CD14-positive monocyte (primary cell): ENCODE data around the gene NTNG2. TPM values are rescaled to one million over a fixed set of nuclear protein-coding genes. Genes with fewer than 3 reads are reported as not detected.
"Not testable (repeated sequence)": the region's sequence is repeated elsewhere in the genome, so short reads cannot be mapped to it uniquely, and the experiment has no call there.

Experiments used
- DNase-seq, 3 donors: peaks; one replicate each; pipeline ENCODE4 v3.0.0-alpha.2; 2011 to 2022
- H2AFZ ChIP-seq: 2 replicates; pipeline ENCODE4 v1.6.0; 2012; ENCODE audit warnings: mild to moderate bottlenecking, low read depth, low read length, inconsistent platforms; ENCODE audit not compliant: insufficient read depth, poor library complexity, severe bottlenecking
- H3K27ac ChIP-seq, 2 donors: 1 replicate in 1 of 2; 2 replicates in 1 of 2; pipeline ENCODE4 v1.5.1; 2012 to 2013; ENCODE audit warnings: low read length in 2 of 2, control low read depth in 1 of 2, inconsistent platforms in 1 of 2, low read depth in 1 of 2, mild to moderate bottlenecking in 1 of 2
- H3K27me3 ChIP-seq, 2 donors: one replicate each; pipeline versions ENCODE4 v1.6.0 to v1.6.1; 2011 to 2013; ENCODE audit warnings: low read length in 2 of 2; ENCODE audit not compliant: control insufficient read depth in 2 of 2, insufficient read depth in 2 of 2
- H3K36me3 ChIP-seq, 2 donors: replicated peaks in 1 of 2; 1 replicate in 1 of 2; 2 replicates in 1 of 2; pipeline versions ENCODE4 v1.5.1 to v1.6.1; 2012 to 2013; ENCODE audit warnings: low read length in 2 of 2, control low read depth in 1 of 2, inconsistent platforms in 1 of 2, mild to moderate bottlenecking in 1 of 2; ENCODE audit not compliant: insufficient read depth in 2 of 2, control insufficient read depth in 1 of 2
- H3K4me1 ChIP-seq, 2 donors: 1 replicate in 1 of 2; 2 replicates in 1 of 2; pipeline versions ENCODE4 v1.5.1 to v1.6.1; 2012 to 2013; ENCODE audit warnings: low read length in 2 of 2, control low read depth in 1 of 2, inconsistent platforms in 1 of 2, mild to moderate bottlenecking in 1 of 2, moderate library complexity in 1 of 2; ENCODE audit not compliant: insufficient read depth in 2 of 2, control insufficient read depth in 1 of 2
- H3K4me2 ChIP-seq: replicated peaks from 2 replicates; pipeline ENCODE3; 2012; ENCODE audit warnings: low read length, moderate library complexity, mild to moderate bottlenecking; ENCODE audit not compliant: poor library complexity, severe bottlenecking; ENCODE audit errors: extremely low read depth
- H3K4me3 ChIP-seq, 3 experiments: fragments of 200-600 bp in 1 of 3; sonication (generic) in 1 of 3; replicated peaks in 1 of 3; 1 replicate in 2 of 3; 2 replicates in 1 of 3; pipeline ENCODE4 v1.5.1; 2011 to 2013; ENCODE audit warnings: low read length in 3 of 3, mild to moderate bottlenecking in 3 of 3, control low read depth in 2 of 3, low read depth in 2 of 3, inconsistent platforms in 1 of 3, moderate library complexity in 1 of 3
- H3K79me2 ChIP-seq: 2 replicates; pipeline ENCODE4 v1.6.0; 2012; ENCODE audit warnings: mild to moderate bottlenecking, control low read depth, inconsistent platforms, low read length, moderate library complexity; ENCODE audit not compliant: insufficient read depth
- H3K9ac ChIP-seq: 2 replicates; pipeline ENCODE4 v1.6.0; 2017; ENCODE audit warnings: low read length, mild to moderate bottlenecking; ENCODE audit not compliant: insufficient read depth, poor library complexity, severe bottlenecking
- H3K9me3 ChIP-seq, 2 donors: replicated peaks in 1 of 2; 1 replicate in 1 of 2; 2 replicates in 1 of 2; pipeline versions ENCODE4 v1.5.1 to v1.6.1; 2012 to 2013; ENCODE audit warnings: low read length in 2 of 2, control low read depth in 1 of 2; ENCODE audit not compliant: control insufficient read depth in 1 of 2, insufficient read depth in 1 of 2
- H4K20me1 ChIP-seq: 2 replicates; pipeline ENCODE4 v1.6.0; 2012; ENCODE audit warnings: mild to moderate bottlenecking, low read length, control low read depth, moderate library complexity; ENCODE audit not compliant: insufficient read depth
- H3K27ac Mint-ChIP-seq, 7 donors: one replicate each; pipeline ENCODE4 v1.8.0; 2020; ENCODE audit warnings: mild to moderate bottlenecking in 7 of 7, mixed read lengths in 7 of 7, moderate library complexity in 6 of 7, inconsistent platforms in 2 of 7
- H3K27me3 Mint-ChIP-seq, 3 donors: one replicate each; pipeline ENCODE4 v1.8.0; 2021 to 2022; ENCODE audit warnings: low read depth in 3 of 3, mild to moderate bottlenecking in 3 of 3, mixed read lengths in 3 of 3, moderate library complexity in 3 of 3, inconsistent platforms in 1 of 3
- H3K36me3 Mint-ChIP-seq, 2 donors: one replicate each; pipeline ENCODE4 v1.8.0; 2020; ENCODE audit warnings: mixed read lengths in 2 of 2, inconsistent platforms in 1 of 2, mild to moderate bottlenecking in 1 of 2
- H3K4me1 Mint-ChIP-seq: one replicate; pipeline ENCODE4 v1.8.0; 2020; ENCODE audit warnings: mild to moderate bottlenecking, mixed read lengths
- H3K4me3 Mint-ChIP-seq, 2 donors: one replicate each; pipeline ENCODE4 v1.8.0; 2020; ENCODE audit warnings: mild to moderate bottlenecking in 2 of 2, mixed read lengths in 2 of 2, moderate library complexity in 1 of 2
- H3K9me3 Mint-ChIP-seq, 7 donors: one replicate each; pipeline ENCODE4 v1.8.0; 2020 to 2022; ENCODE audit warnings: mixed read lengths in 7 of 7, mild to moderate bottlenecking in 6 of 7, moderate library complexity in 6 of 7, inconsistent platforms in 2 of 7
- CTCF ChIP-seq: fragments of 200-600 bp; IDR thresholded peaks from one replicate; pipeline ENCODE4 v1.8.0; 2022; ENCODE audit warnings: antibody characterized with exemption, mild to moderate bottlenecking
- WGBS: methylation state at CpG from one replicate; pipeline ENCODE4 v1.1.5; 2013; ENCODE audit warnings: missing lambda C conversion rate; ENCODE audit not compliant: insufficient coverage; 5-methylcytosine and 5-hydroxymethylcytosine counted together
- intact Hi-C, 2 donors: fragments of 100-400 bp; cut with micrococcal nuclease; formaldehyde crosslinking; loops; one replicate each; pipeline versions ENCODE4 v1.15.0 to v1.15.1; 2023
- polyA plus RNA-seq, 3 donors: library from polyadenylated mRNA; depleted of rRNA in 1 of 3; unstranded in 2 of 3; stranded (reverse) in 1 of 3; fragments of 300-500 nt in 2 of 3; fragments of >200 nt in 1 of 3; fragmentation: Illumina TruSeq in 2 of 3; gene quantifications; 1 replicate in 2 of 3; 2 replicates in 1 of 3; pipeline ENCODE4 v1.2.3, GENCODE V29; 2012 to 2021

NTNG2 gene
- polyA plus RNA-seq, 3 donors = 2.1 to 10.0 (median 5.0) TPM

GRCh38 chr9:132129535-132129934 lies 32.3 kb upstream of the NTNG2 start:
- no peak overlapping the region for H3K27ac Mint-ChIP-seq
- intact Hi-C loops = no loop called here
- Histone ChIP-seq H3K79me2 (no peaks in the 10 kb centered on the region), H3K4me3 (no peak overlapping the region), H4K20me1 (no peaks in the 10 kb centered on the region), H3K4me1 (no peaks in the 10 kb centered on the region), H3K27ac (no peak overlapping the region), H3K4me2 (no peak overlapping the region), H3K9me3 (no peaks in the 10 kb centered on the region), H3K27me3 (peaks cover 19 to 27% of the 10 kb centered on the region in 2 donors), H3K9ac (no peak overlapping the region), H2AFZ (no peak overlapping the region), H3K36me3 (no peaks in the 10 kb centered on the region)
- no peaks in the 10 kb centered on the region for H3K36me3 Mint-ChIP-seq
- no peak overlapping the region for H3K4me3 Mint-ChIP-seq
- DNase-seq = no peak
- peaks cover 2% of the 10 kb centered on the region for H3K4me1 Mint-ChIP-seq
- H3K27me3 Mint-ChIP-seq = peaks cover 39 to 48% (median 39%) of the 10 kb centered on the region in 3 donors
- H3K9me3 Mint-ChIP-seq = peaks cover 0 to 2% (median 0%) of the 10 kb centered on the region in 7 donors
- 92% methylated on average over 12 of the region's 12 CpGs for WGBS
- no peak for TF ChIP-seq CTCF

GRCh38 chr9:132134085-132134484 lies 27.8 kb upstream of the NTNG2 start:
- 71% methylated on average over 5 of the region's 5 CpGs for WGBS
- H3K27me3 Mint-ChIP-seq = peaks cover 10 to 33% (median 17%) of the 10 kb centered on the region in 3 donors
- H3K27me3 ChIP-seq, H3K27ac Mint-ChIP-seq, H3K9ac ChIP-seq, H3K36me3 ChIP-seq, H3K36me3 Mint-ChIP-seq, H3K4me2 ChIP-seq, H3K4me3 Mint-ChIP-seq, H3K27ac ChIP-seq, H3K4me3 ChIP-seq, intact Hi-C loops, H3K9me3 Mint-ChIP-seq, DNase-seq, H3K4me1 ChIP-seq, H2AFZ ChIP-seq, H3K79me2 ChIP-seq, H3K4me1 Mint-ChIP-seq, H4K20me1 ChIP-seq, H3K9me3 ChIP-seq: not testable (repeated sequence)
